ENCODE data around the gene CD84. TPM values are rescaled to one million over a fixed set of nuclear protein-coding genes. Genes with fewer than 3 reads are reported as not detected.
A peak's percentile ranks its signal among the peaks of the same experiment; 100 is the strongest.

Gene CD84
- total and polyA plus RNA-seq, 11 donors, result 0.49 to 36.2 (median 1.4) TPM

- DNase-seq (no peak), ATAC-seq (no peak)
- WGBS, 4 donors, result 59 to 66% (median 63%) methylated on average over 4 of the region's 4 CpGs
- Histone ChIP-seq H3K4me1 (peaks cover 0 to 9% (median 0%) of the 10 kb centered on the region in 12 donors), H3K27ac (no peak overlapping the region), H3K27me3 (peaks cover 0 to 16% (median 0%) of the 10 kb centered on the region in 9 donors), H3K36me3 (peaks cover 0 to 42% (median 0%) of the 10 kb centered on the region in 9 donors), H3K4me3 (no peak overlapping the region), H3K9me3 (no peaks in the 10 kb centered on the region)
- TF ChIP-seq POLR2A (IDR thresholded peaks at IDR 0.05), result no peak
- TF ChIP-seq, protein P1, sequence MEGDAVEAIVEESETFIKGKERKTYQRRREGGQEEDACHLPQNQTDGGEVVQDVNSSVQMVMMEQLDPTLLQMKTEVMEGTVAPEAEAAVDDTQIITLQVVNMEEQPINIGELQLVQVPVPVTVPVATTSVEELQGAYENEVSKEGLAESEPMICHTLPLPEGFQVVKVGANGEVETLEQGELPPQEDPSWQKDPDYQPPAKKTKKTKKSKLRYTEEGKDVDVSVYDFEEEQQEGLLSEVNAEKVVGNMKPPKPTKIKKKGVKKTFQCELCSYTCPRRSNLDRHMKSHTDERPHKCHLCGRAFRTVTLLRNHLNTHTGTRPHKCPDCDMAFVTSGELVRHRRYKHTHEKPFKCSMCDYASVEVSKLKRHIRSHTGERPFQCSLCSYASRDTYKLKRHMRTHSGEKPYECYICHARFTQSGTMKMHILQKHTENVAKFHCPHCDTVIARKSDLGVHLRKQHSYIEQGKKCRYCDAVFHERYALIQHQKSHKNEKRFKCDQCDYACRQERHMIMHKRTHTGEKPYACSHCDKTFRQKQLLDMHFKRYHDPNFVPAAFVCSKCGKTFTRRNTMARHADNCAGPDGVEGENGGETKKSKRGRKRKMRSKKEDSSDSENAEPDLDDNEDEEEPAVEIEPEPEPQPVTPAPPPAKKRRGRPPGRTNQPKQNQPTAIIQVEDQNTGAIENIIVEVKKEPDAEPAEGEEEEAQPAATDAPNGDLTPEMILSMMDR (IDR thresholded peaks at IDR 0.05), result no peak
- intact Hi-C loops (cut with DNase I), result no loop called here
Observed at GRCh38 chr1:160553778-160554177, 25.5 kb downstream of the CD84 start.

- H3K27me3 ChIP-seq, result peaks cover 0 to 12% (median 0%) of the 10 kb centered on the region in 9 donors
- no peak overlapping the region for H3K4me3 ChIP-seq
- no peaks in the 10 kb centered on the region for H3K9me3 ChIP-seq
- 67 to 74% (median 69%) methylated on average over 2 of the region's 2 CpGs for whole genome bisulfite sequencing, 4 donors
- H3K27ac ChIP-seq, result no peak overlapping the region
- intact Hi-C loops (cut with DNase I), result no loop called here
- TF ChIP-seq POLR2A (IDR thresholded peaks at IDR 0.05), result no peak
- TF ChIP-seq, protein P1 (IDR thresholded peaks at IDR 0.05), result no peak
- DNase-seq, result no peak
- peaks cover 0 to 47% (median 0%) of the 10 kb centered on the region in 9 donors for H3K36me3 ChIP-seq
- ATAC-seq, result no peak
- H3K4me1 ChIP-seq, result peaks cover 0 to 20% (median 0%) of the 10 kb centered on the region in 12 donors
Observed at GRCh38 chr1:160552425-160552824, 26.9 kb downstream of the CD84 start.

DNA sequence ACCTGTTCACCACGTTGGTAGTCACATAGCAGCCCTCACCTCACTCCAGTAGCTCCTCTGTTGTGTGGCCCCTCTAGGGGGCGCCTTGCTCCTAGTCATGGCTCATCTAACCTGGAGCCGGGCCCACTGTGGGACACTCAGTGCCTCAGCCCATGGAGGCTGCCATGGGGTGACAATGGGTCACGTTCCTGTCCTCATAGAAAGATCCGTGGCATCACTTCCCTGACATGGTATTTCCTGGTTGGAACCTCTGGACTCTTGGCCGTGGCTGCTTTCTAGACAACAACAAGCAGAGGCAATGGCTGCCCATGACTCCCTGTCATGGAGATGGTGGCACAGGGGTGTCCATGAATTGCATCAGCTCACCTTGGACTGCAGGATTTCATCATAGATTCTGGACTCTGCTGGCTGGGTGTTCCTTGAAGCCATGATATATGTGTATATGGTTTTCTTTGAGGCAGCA lies 28.7 kb downstream of the CD84 start:
- intact Hi-C loops (cut with DNase I), result no loop called here
- Histone ChIP-seq H3K4me3 (no peak overlapping the region), H3K4me1 (peaks cover 0 to 37% (median 0%) of the 10 kb centered on the region in 12 donors), H3K27me3 (peaks cover 0 to 6% (median 0%) of the 10 kb centered on the region in 9 donors), H3K36me3 (peaks cover 0 to 52% (median 0%) of the 10 kb centered on the region in 9 donors), H3K27ac (no peak overlapping the region), H3K9me3 (no peaks in the 10 kb centered on the region)
- ATAC-seq (no peak), DNase-seq (no peak)
- WGBS, 4 donors, result 61 to 74% (median 65%) methylated on average over 5 to 6 of the region's 6 CpGs
- no peak for TF ChIP-seq POLR2A (IDR thresholded peaks at IDR 0.05)
- TF ChIP-seq, protein P1 (IDR thresholded peaks at IDR 0.05), result peak in 1 of 12 donors; percentile 17

DNA sequence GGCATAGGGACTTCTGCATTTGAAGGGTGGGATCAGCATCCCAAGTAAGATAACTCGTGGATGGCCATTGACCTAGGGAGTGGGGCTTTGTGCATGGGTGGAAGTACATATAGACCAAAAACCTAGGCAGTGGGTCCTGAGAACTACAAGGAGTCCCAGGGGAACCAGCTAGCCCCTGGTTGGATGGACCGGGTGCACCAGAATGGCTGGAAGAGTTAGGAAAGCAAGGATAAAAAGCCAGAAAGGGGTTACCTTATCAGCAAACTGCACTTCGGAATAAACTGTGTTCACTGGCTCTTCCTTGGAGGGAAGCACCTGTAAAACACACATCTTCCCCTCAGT lies 29.7 kb downstream of the CD84 start:
- WGBS, 4 donors, result 76 to 83% (median 79%) methylated on average over 3 of the region's 3 CpGs
- no peak overlapping the region for H3K27ac ChIP-seq
- H3K27me3 ChIP-seq, result peaks cover 0 to 6% (median 0%) of the 10 kb centered on the region in 9 donors
- peaks cover 0 to 52% (median 0%) of the 10 kb centered on the region in 9 donors for H3K36me3 ChIP-seq
- peaks cover 0 to 44% (median 0%) of the 10 kb centered on the region in 12 donors for H3K4me1 ChIP-seq
- intact Hi-C loops (cut with DNase I), result no loop called here
- no peak overlapping the region for H3K4me3 ChIP-seq
- TF ChIP-seq, protein P1 (IDR thresholded peaks at IDR 0.05), result no peak
- no peak for TF ChIP-seq POLR2A (IDR thresholded peaks at IDR 0.05)
- no peaks in the 10 kb centered on the region for H3K9me3 ChIP-seq
- ATAC-seq (no peak), DNase-seq (no peak)

All from heart left ventricle (tissue), 16 donors.